Mononuclear cell (primary cell): Measurements from ENCODE around the gene CD226. TPM values are rescaled to one million over a fixed set of nuclear protein-coding genes. Genes with fewer than 3 reads are reported as not detected.
"Not testable (repeated sequence)": the region's sequence is repeated elsewhere in the genome, so short reads cannot be mapped to it uniquely, and the experiment has no call there.

Experiments
- H3K27me3 ChIP-seq: 2 replicates; pipeline ENCODE4 v1.6.0; 2011; ENCODE audit warnings: low read length, control low read depth; ENCODE audit not compliant: insufficient read depth
- H3K4me1 ChIP-seq: 2 replicates; pipeline ENCODE4 v1.5.1; 2011; ENCODE audit warnings: mild to moderate bottlenecking, low read length, control low read depth; ENCODE audit not compliant: insufficient read depth
- H3K4me3 ChIP-seq: 2 replicates; pipeline ENCODE4 v1.5.1; 2011; ENCODE audit warnings: mild to moderate bottlenecking, low read length, moderate library complexity
- H3K9me3 ChIP-seq: 2 replicates; pipeline ENCODE4 v1.5.1; 2011; ENCODE audit warnings: low read depth, mild to moderate bottlenecking, control low read depth, low read length
- total RNA-seq: library from RNA; depleted of rRNA; stranded (reverse); fragments of >200 nt; gene quantifications from one replicate; pipeline ENCODE4 v1.2.3, GENCODE V29; 2012

The CD226 gene
- total RNA-seq, 1 donor: 64.1 TPM

GRCh38 chr18:69878213-69878933 is 69.3 kb downstream of the CD226 start:
- no peak overlapping the region for H3K4me3 ChIP-seq
- H3K4me1 ChIP-seq: peaks cover 4% of the 10 kb centered on the region
- no peaks in the 10 kb centered on the region for H3K27me3 ChIP-seq
- no peaks in the 10 kb centered on the region for H3K9me3 ChIP-seq

- Histone ChIP-seq H3K4me1 (peaks cover 4% of the 10 kb centered on the region), H3K27me3 (no peaks in the 10 kb centered on the region), H3K4me3 (no peak overlapping the region), H3K9me3 (no peaks in the 10 kb centered on the region)
These were observed 71.2 kb downstream of the CD226 start for GRCh38 chr18:69876490-69876889.

GRCh38 chr18:69874058-69874457 is 73.6 kb downstream of the CD226 start:
- Histone ChIP-seq H3K27me3 (no peaks in the 10 kb centered on the region), H3K4me3 (no peak overlapping the region), H3K4me1 (peaks cover 4% of the 10 kb centered on the region), H3K9me3 (no peaks in the 10 kb centered on the region)

GRCh38 chr18:69872661-69873060 is 75.0 kb downstream of the CD226 start:
- no peaks in the 10 kb centered on the region for H3K27me3 ChIP-seq
- no peaks in the 10 kb centered on the region for H3K9me3 ChIP-seq
- no peak overlapping the region for H3K4me3 ChIP-seq
- H3K4me1 ChIP-seq: peaks cover 4% of the 10 kb centered on the region

GRCh38 chr18:69871363-69871762 is 76.3 kb downstream of the CD226 start:
- Histone ChIP-seq H3K27me3 (no peaks in the 10 kb centered on the region), H3K4me1 (no peaks in the 10 kb centered on the region), H3K4me3 (no peak overlapping the region), H3K9me3 (no peaks in the 10 kb centered on the region)

GRCh38 chr18:69870736-69871135 is 76.9 kb downstream of the CD226 start:
- Histone ChIP-seq H3K27me3 (no peaks in the 10 kb centered on the region), H3K4me1 (no peaks in the 10 kb centered on the region), H3K9me3 (no peaks in the 10 kb centered on the region), H3K4me3 (no peak overlapping the region)

- Histone ChIP-seq H3K4me1 (no peaks in the 10 kb centered on the region), H3K27me3 (no peaks in the 10 kb centered on the region), H3K9me3 (no peaks in the 10 kb centered on the region), H3K4me3 (no peak overlapping the region)
These were observed 81.5 kb downstream of the CD226 start for GRCh38 chr18:69866212-69866611.

GRCh38 chr18:69865776-69866175 is 81.9 kb downstream of the CD226 start:
- H3K4me1 ChIP-seq: no peaks in the 10 kb centered on the region
- H3K27me3 ChIP-seq: no peaks in the 10 kb centered on the region
- no peaks in the 10 kb centered on the region for H3K9me3 ChIP-seq
- H3K4me3 ChIP-seq: no peak overlapping the region

- H3K4me3 ChIP-seq, H3K4me1 ChIP-seq, H3K27me3 ChIP-seq, H3K9me3 ChIP-seq: not testable (repeated sequence)
These were observed 82.9 kb downstream of the CD226 start for GRCh38 chr18:69864802-69865201.

GRCh38 chr18:69858897-69859296 is 88.8 kb downstream of the CD226 start:
- H3K27me3 ChIP-seq: no peaks in the 10 kb centered on the region
- no peak overlapping the region for H3K4me3 ChIP-seq
- no peaks in the 10 kb centered on the region for H3K9me3 ChIP-seq
- no peaks in the 10 kb centered on the region for H3K4me1 ChIP-seq

GRCh38 chr18:69854455-69854854 is 93.2 kb downstream of the CD226 start:
- H3K4me1 ChIP-seq: no peaks in the 10 kb centered on the region
- no peak overlapping the region for H3K4me3 ChIP-seq
- H3K9me3 ChIP-seq: no peaks in the 10 kb centered on the region
- H3K27me3 ChIP-seq: no peaks in the 10 kb centered on the region

GRCh38 chr18:69853051-69853450 is 94.6 kb downstream of the CD226 start:
- H3K4me3 ChIP-seq: no peak overlapping the region
- no peaks in the 10 kb centered on the region for H3K9me3 ChIP-seq
- no peaks in the 10 kb centered on the region for H3K4me1 ChIP-seq
- no peaks in the 10 kb centered on the region for H3K27me3 ChIP-seq

- H3K9me3 ChIP-seq: no peaks in the 10 kb centered on the region
- H3K4me3 ChIP-seq: no peak overlapping the region
- H3K27me3 ChIP-seq: no peaks in the 10 kb centered on the region
These were observed 101.8 kb downstream of the CD226 start for GRCh38 chr18:69845593-69846506.

GRCh38 chr18:69844656-69845055 is 103.0 kb downstream of the CD226 start:
- Histone ChIP-seq H3K27me3 (no peaks in the 10 kb centered on the region), H3K9me3 (no peaks in the 10 kb centered on the region), H3K4me1 (no peaks in the 10 kb centered on the region), H3K4me3 (no peak overlapping the region)

More at GRCh38 chr18:69845593-69846506, 101.8 kb downstream of the CD226 start:
- no peaks in the 10 kb centered on the region for H3K4me1 ChIP-seq

- Histone ChIP-seq H3K9me3 (no peaks in the 10 kb centered on the region), H3K4me3 (no peak overlapping the region), H3K4me1 (no peaks in the 10 kb centered on the region), H3K27me3 (no peaks in the 10 kb centered on the region)
These were observed 104.7 kb downstream of the CD226 start for GRCh38 chr18:69843015-69843414.
